ENCODE measurements around the gene PRAC1.

The PRAC1 gene

DNA sequence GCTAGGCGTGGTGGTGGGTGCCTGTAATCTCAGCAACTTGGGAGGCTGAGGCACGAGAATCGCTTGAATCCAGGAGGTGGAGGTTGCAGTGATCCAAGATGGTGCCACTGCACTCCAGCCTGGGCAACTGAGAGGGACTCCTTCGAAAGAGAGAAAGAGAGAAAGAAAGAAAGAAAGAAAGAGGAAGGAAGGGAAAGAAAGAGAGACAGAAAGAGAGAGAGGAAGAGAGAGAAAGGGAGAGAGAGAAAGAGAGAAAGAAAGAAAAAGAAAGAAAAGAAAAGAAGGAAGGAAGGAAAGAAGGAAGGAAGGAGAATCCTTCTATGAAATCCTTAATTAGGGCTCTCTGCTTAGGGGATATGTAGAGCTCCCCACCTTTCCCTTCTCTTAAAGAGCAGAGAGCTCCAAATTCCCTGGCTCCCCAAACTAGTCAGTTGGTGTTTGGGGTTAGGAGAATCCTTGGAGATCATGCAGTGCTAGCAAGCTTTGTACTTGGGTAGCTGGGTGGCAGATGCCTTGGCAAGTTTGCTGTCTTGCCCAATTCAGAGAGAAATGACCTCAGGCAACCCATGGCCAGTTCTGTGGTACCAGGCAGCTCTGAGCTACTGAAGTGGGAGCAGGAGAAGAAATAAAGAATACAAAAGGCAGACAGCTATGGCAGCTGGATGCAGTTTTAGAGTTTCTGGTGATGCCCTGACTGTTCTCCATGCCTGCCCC is 15.2 kb upstream of the PRAC1 start:
- H3K4me3 ChIP-seq (replicated peaks in 1 of 2; ENCODE audit: low read depth in 2 of 2, low read length in 2 of 2): no peak overlapping the region
- TF ChIP-seq, protein P1, sequence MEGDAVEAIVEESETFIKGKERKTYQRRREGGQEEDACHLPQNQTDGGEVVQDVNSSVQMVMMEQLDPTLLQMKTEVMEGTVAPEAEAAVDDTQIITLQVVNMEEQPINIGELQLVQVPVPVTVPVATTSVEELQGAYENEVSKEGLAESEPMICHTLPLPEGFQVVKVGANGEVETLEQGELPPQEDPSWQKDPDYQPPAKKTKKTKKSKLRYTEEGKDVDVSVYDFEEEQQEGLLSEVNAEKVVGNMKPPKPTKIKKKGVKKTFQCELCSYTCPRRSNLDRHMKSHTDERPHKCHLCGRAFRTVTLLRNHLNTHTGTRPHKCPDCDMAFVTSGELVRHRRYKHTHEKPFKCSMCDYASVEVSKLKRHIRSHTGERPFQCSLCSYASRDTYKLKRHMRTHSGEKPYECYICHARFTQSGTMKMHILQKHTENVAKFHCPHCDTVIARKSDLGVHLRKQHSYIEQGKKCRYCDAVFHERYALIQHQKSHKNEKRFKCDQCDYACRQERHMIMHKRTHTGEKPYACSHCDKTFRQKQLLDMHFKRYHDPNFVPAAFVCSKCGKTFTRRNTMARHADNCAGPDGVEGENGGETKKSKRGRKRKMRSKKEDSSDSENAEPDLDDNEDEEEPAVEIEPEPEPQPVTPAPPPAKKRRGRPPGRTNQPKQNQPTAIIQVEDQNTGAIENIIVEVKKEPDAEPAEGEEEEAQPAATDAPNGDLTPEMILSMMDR (IDR thresholded peaks at IDR 0.05; ENCODE audit: low read depth, low read length): no peak
- no peak for DNase-seq (ENCODE audit: low read depth in 2 of 2)

- H3K4me3 ChIP-seq (replicated peaks in 1 of 2; ENCODE audit: low read depth in 2 of 2, low read length in 2 of 2): no peak overlapping the region
- no peak for DNase-seq (ENCODE audit: low read depth in 2 of 2)
- TF ChIP-seq, protein P1 (IDR thresholded peaks at IDR 0.05; ENCODE audit: low read depth, low read length): no peak
Measured at GRCh38 chr17:48735062-48735351, 12.7 kb upstream of the PRAC1 start.

GRCh38 chr17:48734333-48735061 is 12.2 kb upstream of the PRAC1 start:
- H3K4me3 ChIP-seq (replicated peaks in 1 of 2; ENCODE audit: low read depth in 2 of 2, low read length in 2 of 2): no peak overlapping the region
- TF ChIP-seq, protein P1 (IDR thresholded peaks at IDR 0.05; ENCODE audit: low read depth, low read length): no peak
- DNase-seq (ENCODE audit: low read depth in 2 of 2): no peak

- H3K4me3 ChIP-seq (replicated peaks in 1 of 2; ENCODE audit: low read depth in 2 of 2, low read length in 2 of 2): no peak overlapping the region
- no peak for DNase-seq (ENCODE audit: low read depth in 2 of 2)
- TF ChIP-seq, protein P1 (IDR thresholded peaks at IDR 0.05; ENCODE audit: low read depth, low read length): no peak
Measured at GRCh38 chr17:48733632-48734328, 11.5 kb upstream of the PRAC1 start.

DNA sequence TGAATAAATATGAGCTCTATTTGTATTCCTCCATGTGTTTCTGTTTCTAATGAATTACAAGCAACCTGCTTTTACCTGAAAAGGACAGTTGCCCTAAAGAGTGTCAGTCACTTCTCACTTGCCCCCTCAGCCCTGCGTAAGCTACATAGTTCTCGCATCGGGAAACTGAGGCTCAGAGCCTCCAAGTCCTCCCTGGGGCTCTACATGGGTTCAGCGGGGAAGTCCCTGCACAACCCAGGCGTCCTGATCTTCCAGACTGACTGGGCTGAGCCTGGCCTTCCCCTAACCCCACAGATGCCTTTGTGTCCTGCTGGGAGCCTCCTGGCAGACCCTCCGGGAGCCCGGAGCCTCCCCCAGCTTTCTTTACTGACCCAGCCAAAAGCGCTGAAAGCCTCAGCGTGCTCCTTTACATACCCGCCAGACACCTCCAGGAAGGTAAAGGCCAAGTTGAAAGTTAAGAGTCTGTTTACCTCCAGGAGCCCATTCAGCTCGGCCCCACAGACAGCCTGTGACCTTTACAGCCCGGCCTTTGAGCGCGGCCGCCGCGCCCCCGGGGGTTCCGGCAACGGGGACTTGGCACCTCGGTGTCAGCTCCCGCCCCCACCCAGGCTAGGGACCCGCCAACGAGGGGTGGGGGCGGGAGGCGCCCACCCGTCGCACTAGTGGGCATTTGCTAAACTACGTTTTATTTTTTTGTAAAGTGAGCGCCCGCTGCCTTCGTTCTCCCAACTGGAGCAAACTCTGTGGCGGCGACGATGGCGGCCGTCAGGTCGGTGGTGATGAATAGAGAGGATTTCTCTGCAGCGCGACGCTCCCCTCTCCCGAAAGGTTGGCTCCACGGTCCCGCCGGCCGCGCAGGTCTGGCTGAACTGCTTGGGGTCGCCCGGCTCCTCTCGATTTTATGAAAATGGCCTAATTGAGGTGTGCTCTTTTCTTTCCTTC is 10.6 kb upstream of the PRAC1 start:
- H3K4me3 ChIP-seq (replicated peaks in 1 of 2; ENCODE audit: low read depth in 2 of 2, low read length in 2 of 2): no peak overlapping the region
- TF ChIP-seq, protein P1 (IDR thresholded peaks at IDR 0.05; ENCODE audit: low read depth, low read length): no peak
- DNase-seq (ENCODE audit: low read depth in 2 of 2): no peak

DNA sequence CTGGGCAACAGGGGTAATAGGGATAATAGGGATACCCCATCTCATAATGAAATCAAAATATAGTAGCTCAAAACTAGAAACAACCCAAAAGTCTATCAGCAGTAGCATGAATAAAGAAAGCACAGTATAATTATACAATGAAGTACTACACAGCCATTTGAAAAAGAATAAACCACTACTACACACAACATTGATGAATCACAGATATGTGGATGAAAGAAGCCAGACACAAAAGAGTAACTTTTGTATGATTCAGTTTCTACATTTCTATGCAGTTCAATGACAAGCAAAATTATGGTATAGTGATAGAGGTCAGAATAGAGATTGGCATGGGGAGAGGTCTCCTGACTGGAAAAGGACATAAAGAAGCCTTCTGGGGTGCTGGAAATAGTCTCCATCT is 9.0 kb upstream of the PRAC1 start:
- no peak for DNase-seq (ENCODE audit: low read depth in 2 of 2)
- TF ChIP-seq, protein P1 (IDR thresholded peaks at IDR 0.05; ENCODE audit: low read depth, low read length): no peak
- H3K4me3 ChIP-seq (replicated peaks in 1 of 2; ENCODE audit: low read depth in 2 of 2, low read length in 2 of 2): no peak overlapping the region
